KMS-11 (cell line): Measurements from ENCODE around the gene MSI2.

Experiments used
- H2AFZ ChIP-seq: fragments of 200-600 bp; sonication (generic); 2 replicates; pipeline ENCODE4 v1.6.1; 2016; ENCODE audit warnings: antibody characterized with exemption, mixed run types, low read depth
- H3K27ac ChIP-seq: fragments of 200-600 bp; sonication (generic); 2 replicates; pipeline ENCODE4 v1.6.1; 2016; ENCODE audit warnings: mild to moderate bottlenecking, mixed run types
- H3K27me3 ChIP-seq: fragments of 200-600 bp; sonication (generic); 2 replicates; pipeline ENCODE4 v1.6.1; 2017; ENCODE audit warnings: mild to moderate bottlenecking, low read depth, mixed run types, moderate library complexity; ENCODE audit not compliant: insufficient read depth
- H3K36me3 ChIP-seq: fragments of 200-600 bp; sonication (generic); 2 replicates; pipeline ENCODE4 v1.6.1; 2017; ENCODE audit warnings: mild to moderate bottlenecking, mixed run types; ENCODE audit not compliant: insufficient read depth
- H3K4me1 ChIP-seq: fragments of 200-600 bp; sonication (generic); 2 replicates; pipeline ENCODE4 v1.6.1; 2016; ENCODE audit warnings: mild to moderate bottlenecking, low read depth, mixed run types; ENCODE audit not compliant: poor library complexity, severe bottlenecking
- H3K4me2 ChIP-seq: fragments of 200-600 bp; sonication (generic); 2 replicates; pipeline ENCODE4 v1.7.0; 2016; ENCODE audit warnings: mild to moderate bottlenecking, mixed run types
- H3K4me3 ChIP-seq: fragments of 200-600 bp; sonication (generic); IDR thresholded peaks from 2 replicates; pipeline ENCODE4 v1.6.1; 2017; ENCODE audit warnings: low read depth, low read length, mixed read lengths; ENCODE audit not compliant: insufficient read depth
- H3K79me2 ChIP-seq: fragments of 200-600 bp; sonication (generic); 2 replicates; pipeline ENCODE4 v1.6.1; 2016; ENCODE audit warnings: low read depth, mixed run types; ENCODE audit not compliant: insufficient read depth
- H3K9ac ChIP-seq: fragments of 200-600 bp; sonication (generic); 2 replicates; pipeline ENCODE4 v1.6.1; 2016; ENCODE audit warnings: mild to moderate bottlenecking, mixed run types
- H4K20me1 ChIP-seq: fragments of 200-600 bp; sonication (generic); 2 replicates; pipeline ENCODE4 v1.6.1; 2016; ENCODE audit warnings: mild to moderate bottlenecking, mixed run types; ENCODE audit not compliant: insufficient read depth
- TF ChIP-seq, protein P1 (sequence below): fragments of 200-600 bp; sonication (generic); conservative IDR thresholded peaks from 2 replicates; pipeline ENCODE4 v1.6.1; 2017; ENCODE audit warnings: low read depth, mild to moderate bottlenecking, antibody characterized with exemption, low read length, moderate library complexity, mixed read lengths

The MSI2 gene

DNA sequence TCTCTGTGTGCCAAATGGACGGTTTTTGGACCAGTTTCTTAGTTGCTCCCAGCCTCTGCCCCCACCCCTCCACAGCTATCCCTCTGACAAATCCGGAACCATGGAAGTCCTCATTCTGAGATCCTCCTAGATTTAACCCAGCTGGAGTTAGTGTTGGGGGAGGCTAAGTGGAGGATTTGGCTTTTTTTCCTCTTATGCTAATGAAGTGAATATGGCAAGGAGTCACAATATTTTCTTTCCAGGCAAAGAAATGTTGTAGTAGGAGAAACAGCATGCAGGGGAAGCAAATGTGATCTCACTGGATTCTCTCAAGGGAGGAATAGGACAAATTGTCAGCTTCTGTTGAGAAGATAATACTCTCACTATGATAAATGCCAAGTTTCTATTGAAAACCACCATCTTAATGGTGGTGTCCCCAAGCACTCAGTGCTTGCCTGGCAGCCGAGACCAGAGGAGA, 159.5 kb downstream of the MSI2 start:
- Histone ChIP-seq H4K20me1 (no peaks in the 10 kb centered on the region), H3K27me3 (no peaks in the 10 kb centered on the region), H3K27ac (no peak overlapping the region), H3K4me1 (peaks cover 18% of the 10 kb centered on the region), H3K4me3 (no peak overlapping the region), H2AFZ (no peak overlapping the region), H3K79me2 (peaks cover 24% of the 10 kb centered on the region), H3K36me3 (no peaks in the 10 kb centered on the region), H3K4me2 (no peak overlapping the region), H3K9ac (no peak overlapping the region)
- TF ChIP-seq, protein P1, sequence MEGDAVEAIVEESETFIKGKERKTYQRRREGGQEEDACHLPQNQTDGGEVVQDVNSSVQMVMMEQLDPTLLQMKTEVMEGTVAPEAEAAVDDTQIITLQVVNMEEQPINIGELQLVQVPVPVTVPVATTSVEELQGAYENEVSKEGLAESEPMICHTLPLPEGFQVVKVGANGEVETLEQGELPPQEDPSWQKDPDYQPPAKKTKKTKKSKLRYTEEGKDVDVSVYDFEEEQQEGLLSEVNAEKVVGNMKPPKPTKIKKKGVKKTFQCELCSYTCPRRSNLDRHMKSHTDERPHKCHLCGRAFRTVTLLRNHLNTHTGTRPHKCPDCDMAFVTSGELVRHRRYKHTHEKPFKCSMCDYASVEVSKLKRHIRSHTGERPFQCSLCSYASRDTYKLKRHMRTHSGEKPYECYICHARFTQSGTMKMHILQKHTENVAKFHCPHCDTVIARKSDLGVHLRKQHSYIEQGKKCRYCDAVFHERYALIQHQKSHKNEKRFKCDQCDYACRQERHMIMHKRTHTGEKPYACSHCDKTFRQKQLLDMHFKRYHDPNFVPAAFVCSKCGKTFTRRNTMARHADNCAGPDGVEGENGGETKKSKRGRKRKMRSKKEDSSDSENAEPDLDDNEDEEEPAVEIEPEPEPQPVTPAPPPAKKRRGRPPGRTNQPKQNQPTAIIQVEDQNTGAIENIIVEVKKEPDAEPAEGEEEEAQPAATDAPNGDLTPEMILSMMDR: no peak

DNA sequence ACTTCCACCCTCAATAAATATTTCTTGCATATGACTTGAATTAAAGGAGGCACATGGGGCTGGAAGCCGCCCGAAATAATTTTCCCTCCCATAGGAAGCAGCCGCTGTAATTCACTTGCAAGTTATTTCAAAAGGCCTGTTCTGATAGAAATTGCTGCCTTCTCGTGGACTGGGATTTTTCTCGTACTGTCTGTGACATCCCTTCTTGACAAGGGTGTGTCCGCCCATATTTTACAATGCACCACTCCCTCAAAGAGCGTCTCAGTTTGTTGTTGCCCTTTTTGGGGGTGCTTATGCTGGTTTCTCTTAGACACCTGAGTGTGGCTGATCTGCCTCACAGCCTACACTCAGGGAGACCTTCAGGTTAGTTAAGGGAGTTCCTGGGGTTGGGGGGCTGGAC, 160.0 kb downstream of the MSI2 start:
- H3K27me3 ChIP-seq: no peaks in the 10 kb centered on the region
- H3K79me2 ChIP-seq: peaks cover 23% of the 10 kb centered on the region
- H3K27ac ChIP-seq: no peak overlapping the region
- no peaks in the 10 kb centered on the region for H3K36me3 ChIP-seq
- no peak overlapping the region for H2AFZ ChIP-seq
- peaks cover 24% of the 10 kb centered on the region for H3K4me1 ChIP-seq
- no peak overlapping the region for H3K4me2 ChIP-seq
- H3K4me3 ChIP-seq: no peak overlapping the region
- H3K9ac ChIP-seq: no peak overlapping the region
- TF ChIP-seq, protein P1: no peak
- no peaks in the 10 kb centered on the region for H4K20me1 ChIP-seq

DNA sequence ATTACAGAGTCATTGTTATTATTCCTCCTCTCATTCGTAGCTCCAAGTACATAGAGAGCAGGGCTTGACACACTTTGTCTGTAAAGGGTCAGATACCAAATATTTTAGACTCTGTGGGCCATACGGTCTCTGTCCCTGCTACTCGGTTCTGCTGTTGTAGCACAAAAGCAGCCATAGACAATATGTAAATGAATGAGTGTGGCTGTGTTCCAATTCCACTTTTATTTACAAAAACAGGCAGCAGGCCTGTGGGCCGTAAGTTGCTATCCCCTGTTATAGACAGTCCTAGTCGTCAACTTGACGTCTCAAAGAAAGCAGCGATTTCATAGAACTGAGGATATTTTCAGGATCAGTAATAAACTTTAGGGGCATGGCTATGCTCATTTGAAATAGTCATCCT, 161.6 kb downstream of the MSI2 start:
- H3K9ac ChIP-seq: no peak overlapping the region
- no peak overlapping the region for H3K27ac ChIP-seq
- H3K4me2 ChIP-seq: no peak overlapping the region
- H3K79me2 ChIP-seq: peaks cover 22% of the 10 kb centered on the region; the same call in 1 of the 2 replicates
- no peaks in the 10 kb centered on the region for H4K20me1 ChIP-seq
- H3K4me3 ChIP-seq: no peak overlapping the region
- H3K36me3 ChIP-seq: no peaks in the 10 kb centered on the region
- H3K4me1 ChIP-seq: peaks cover 40% of the 10 kb centered on the region
- H3K27me3 ChIP-seq: no peaks in the 10 kb centered on the region
- TF ChIP-seq, protein P1: no peak
- H2AFZ ChIP-seq: no peak overlapping the region

DNA sequence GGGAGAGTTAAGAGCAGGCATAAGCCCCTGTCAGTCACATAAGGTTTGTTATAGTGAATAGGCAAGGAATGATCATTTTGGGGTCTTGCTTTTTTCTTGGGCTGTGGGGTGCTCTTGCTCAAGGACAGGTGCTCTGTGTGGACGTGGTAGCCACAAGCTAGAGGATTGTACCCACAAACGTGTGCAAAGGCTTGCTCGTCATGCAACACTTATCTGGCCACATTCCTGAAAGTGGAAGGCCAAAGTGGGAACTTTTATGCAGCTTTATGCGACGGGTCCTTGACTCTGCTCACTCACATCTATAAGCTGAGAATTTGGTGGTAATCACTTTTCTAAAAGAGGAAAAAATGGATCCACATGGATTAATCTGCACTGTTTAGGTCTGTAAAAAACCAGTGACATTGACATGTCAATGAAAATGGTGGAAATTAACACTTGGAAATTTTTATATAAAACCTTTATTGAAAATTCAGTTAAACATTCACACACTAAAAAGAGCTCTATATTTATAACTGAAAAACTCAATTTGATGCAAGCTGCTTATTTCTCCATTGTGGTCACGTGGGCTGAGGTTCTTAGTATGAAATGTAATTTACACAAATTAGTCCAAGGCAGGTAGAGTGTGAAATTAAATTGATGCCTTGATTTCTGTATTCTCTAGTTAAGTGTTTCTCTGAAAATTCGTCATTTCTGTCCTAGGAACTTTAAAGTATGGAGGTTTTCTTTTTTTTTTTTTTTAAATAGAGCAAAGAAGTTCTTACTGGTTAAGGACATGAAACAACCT, 162.3 kb downstream of the MSI2 start:
- no peak overlapping the region for H3K4me2 ChIP-seq
- no peaks in the 10 kb centered on the region for H3K36me3 ChIP-seq
- no peak overlapping the region for H3K27ac ChIP-seq
- TF ChIP-seq, protein P1: no peak
- no peak overlapping the region for H2AFZ ChIP-seq
- no peaks in the 10 kb centered on the region for H4K20me1 ChIP-seq
- peaks cover 47% of the 10 kb centered on the region for H3K4me1 ChIP-seq
- no peak overlapping the region for H3K9ac ChIP-seq
- peaks cover 22% of the 10 kb centered on the region; the same call in 1 of the 2 replicates for H3K79me2 ChIP-seq
- H3K4me3 ChIP-seq: no peak overlapping the region
- no peaks in the 10 kb centered on the region for H3K27me3 ChIP-seq
